HG02981 (cell line): ENCODE results near the gene HOXB4.

Experiments
- ATAC-seq: cut with Tn5 transposase; IDR thresholded peaks from one replicate; pipeline ENCODE4 v1.9.1; 2021; ENCODE audit warnings: mild to moderate bottlenecking, moderate library complexity; ENCODE audit not compliant: unreplicated experiment

Gene HOXB4

DNA sequence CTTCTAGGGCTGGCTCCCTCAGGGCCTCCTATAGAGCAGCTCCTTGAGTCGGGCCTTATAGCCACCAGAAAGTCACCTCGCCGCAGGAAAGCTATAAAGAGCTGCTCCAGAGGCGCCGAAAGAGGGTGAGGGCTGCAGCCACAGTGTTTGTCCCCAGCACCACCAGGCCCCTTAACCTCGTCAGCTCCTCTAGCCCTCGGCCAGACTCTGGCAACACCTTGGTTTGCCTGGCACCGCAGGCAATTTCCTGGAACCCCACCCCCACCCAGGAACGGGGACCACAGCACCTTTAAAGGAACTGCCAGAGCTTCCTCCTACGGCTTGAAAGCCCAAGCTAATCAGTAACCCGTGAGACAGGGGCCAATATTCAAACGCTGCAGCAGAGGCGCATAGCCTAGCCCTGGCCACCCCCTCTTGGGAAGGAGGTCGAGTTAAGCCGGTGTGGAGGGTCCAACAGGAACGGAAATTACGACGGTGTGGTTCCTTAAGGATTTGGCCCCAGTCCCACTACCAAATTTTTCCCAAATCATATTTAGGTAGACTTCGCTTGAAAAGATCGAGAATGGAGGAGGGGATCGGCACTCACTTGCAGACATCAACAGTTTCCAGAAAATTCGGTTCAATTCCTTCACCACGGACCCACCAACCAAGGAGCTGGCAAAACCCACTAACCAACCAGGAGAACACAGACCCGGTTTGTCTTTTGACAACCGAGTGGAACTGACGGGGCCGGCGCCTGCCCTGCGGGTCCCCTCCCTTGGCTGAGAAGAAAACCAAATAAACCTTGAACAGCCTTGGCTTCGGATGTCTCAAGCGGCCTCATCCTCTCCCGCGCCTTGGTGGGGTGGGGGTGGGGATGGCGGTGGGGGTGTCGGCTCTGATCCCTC, 23.6 kb upstream of the HOXB4 start:
- ATAC-seq = no peak

DNA sequence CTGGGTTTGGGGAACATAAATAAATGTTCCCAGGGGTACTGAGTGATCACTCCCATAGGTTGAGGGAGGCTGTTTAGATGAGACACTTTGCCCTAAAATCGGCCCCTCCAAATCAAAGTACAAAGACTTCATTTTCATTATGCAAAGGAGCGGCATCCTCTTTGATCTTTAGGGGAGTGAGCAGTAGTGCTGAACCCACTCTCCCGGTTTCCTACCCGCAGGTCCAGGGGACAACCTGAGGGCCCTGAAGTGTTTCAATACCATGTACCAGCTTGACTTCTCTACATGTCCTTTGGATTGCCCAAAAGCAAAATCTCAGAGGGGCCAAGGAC, 23.0 kb upstream of the HOXB4 start:
- no peak for ATAC-seq

DNA sequence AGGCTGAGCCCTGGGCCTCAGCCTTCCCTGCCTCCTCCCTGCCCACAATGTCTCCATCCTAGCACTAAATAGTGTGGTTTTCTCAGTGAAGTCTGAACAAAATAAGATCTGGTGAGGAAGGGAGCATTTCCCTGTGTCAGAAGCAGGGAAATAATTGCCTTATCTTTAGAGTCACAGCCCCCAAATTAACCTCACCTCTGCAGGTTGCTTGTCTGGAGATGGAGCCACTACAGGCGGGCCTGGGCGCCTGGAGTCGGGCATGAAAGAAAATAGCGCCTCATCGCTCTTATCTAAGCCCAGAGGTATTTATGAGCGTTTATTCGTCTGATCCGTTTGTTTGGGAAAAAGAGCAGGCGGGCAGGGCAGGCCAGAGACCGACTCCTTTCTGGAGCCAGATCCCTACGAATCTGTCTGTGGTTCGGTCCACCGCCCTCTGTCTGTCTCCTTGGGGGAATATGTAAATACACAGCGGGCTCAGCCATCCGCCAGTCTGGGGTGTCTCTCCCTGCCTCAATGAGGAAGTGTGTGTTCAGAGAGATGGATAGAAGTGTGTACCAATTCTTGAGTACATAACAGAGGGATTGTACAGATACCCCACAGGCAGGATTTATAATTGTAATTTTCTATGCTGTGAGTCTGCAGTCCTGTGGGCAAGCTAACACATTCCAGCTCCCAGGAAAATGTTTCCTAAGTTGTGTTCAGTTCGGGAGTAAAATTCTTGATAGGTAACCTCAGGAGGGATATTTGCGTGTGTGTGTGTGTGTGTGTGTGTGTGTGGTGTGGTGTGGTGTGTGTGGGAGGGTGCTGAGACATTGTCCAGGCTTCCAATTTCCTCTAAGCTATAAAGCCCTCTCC, 22.3 kb upstream of the HOXB4 start:
- ATAC-seq = no peak

DNA sequence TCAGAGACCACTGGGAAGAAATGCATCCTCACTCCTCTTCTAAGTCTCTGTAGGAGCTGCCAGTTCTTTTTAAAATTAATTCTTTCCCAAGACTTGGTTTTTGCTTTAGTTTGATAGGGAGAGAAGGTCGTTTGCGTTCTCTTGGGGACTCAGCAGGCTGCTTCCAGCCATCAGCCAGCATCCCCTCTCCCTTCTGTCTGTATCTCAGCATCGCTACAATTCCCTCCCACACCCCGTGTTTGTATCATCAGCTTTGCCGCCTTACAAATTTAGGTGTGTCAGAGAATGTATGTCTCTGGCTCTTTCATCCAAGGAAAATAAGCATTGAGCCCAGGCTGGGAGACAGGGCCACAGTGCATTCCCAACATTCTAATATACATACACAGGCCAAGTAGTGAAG, 21.2 kb upstream of the HOXB4 start:
- no peak for ATAC-seq

DNA sequence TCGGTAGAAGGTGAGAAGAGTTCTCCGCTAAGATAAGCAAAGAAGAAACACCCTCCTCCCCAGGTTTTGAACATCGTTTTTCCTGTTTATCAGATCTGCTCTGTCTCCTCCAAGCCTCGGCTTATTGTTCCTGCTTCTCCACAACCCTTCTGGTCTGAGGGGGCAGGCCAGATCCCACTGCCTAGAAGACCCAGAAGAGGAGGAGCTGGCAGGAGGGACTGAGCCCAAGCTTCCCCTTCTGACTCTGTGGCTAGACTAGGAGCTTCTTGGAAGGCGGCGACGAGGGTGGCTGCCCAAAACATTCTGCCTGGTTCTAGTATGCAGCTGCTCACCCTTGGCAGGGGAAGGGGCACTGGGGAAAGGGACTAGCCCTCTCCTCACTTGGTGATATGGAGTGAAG, 20.6 kb upstream of the HOXB4 start:
- ATAC-seq = no peak

DNA sequence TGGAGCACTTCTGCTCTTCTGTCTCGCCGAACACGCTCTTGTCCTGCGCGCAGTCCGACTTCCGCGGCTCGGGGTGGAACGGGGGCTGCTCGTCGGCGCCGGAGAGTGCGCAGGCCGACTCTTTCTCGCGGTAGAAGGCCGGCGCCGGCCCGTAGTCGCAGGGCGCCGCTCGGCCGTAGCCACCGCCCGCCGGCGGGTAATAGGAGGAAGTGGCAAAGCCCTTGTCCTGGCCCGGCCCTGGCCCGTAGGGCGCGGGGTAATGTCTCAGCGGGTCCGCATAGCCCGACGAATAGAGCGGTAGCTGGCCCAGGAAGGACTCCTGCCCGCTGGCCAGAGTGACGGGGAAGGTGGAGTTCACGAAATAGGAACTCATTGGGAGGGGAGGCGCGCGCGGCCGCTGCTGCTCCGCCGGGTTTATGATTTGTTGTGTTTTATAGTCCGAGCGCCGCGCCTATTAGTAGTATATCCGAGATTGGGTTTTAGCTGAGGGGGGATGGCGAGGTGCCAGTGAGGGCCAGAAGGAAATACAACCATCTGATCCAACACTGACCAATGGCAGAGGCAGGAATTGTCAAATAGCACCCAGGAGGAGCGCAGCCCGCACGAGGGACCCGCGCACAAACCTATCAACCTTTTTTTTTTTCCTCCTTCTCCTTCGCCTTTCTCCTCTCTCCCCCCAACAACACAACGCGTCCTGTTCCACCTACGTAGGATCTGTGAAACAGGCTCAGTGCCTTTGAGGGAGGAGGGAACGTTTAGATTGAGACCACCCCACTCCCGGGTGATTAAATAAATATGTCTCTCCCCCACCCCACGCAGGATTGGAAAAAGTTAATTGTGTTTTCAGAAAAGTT, 19.9 kb upstream of the HOXB4 start:
- ATAC-seq = no peak

DNA sequence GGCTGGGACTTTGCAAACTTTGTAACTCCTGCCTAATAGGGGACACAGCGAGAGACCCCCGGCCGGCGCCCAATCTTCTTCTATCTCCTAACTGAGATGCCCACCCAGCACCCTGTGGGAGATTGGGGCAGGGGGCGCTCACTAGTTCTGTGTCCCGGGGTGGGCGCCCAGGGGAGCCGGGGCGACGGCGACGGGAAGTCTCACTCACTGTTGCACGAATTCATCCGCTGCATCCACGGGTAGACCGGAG, 19.3 kb upstream of the HOXB4 start:
- ATAC-seq = no peak

DNA sequence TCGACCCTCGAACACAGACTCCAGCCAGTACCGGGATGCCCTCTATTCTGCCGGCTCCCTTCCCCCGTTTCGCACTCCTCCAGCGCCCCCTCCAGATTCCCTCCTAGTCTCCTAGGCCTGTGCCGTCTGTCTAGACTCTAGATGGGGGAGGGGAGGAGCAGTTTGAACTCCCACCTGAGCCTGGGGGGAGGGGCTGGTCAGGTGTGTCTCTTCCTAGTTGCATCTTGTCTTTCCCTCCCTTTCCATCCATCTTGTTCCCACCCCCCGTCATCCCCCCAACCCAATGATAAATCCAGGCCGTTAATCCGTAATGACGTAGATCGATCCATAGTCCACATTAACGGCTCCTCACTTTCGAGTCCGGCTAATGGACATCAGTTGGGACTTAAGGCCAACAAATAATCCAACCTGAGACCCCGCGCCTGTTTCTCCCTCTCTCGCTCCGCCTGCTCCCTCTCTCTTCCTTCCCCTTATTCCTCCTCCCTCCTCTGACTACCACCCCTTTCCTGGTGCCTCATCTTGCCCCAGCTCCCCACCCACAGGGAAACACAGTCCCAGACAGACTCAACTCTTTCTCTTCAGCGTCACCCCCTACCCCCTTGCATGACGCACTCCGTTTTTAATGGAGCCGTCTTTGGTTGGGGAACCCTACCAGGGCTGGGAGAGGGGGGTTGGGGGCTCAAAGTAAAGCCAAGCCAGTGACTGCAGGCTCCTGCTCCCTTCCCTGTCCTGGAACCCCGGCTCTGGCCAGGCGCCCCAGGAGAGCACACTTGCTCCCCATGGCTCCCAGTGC, 18.8 kb upstream of the HOXB4 start:
- no peak for ATAC-seq

DNA sequence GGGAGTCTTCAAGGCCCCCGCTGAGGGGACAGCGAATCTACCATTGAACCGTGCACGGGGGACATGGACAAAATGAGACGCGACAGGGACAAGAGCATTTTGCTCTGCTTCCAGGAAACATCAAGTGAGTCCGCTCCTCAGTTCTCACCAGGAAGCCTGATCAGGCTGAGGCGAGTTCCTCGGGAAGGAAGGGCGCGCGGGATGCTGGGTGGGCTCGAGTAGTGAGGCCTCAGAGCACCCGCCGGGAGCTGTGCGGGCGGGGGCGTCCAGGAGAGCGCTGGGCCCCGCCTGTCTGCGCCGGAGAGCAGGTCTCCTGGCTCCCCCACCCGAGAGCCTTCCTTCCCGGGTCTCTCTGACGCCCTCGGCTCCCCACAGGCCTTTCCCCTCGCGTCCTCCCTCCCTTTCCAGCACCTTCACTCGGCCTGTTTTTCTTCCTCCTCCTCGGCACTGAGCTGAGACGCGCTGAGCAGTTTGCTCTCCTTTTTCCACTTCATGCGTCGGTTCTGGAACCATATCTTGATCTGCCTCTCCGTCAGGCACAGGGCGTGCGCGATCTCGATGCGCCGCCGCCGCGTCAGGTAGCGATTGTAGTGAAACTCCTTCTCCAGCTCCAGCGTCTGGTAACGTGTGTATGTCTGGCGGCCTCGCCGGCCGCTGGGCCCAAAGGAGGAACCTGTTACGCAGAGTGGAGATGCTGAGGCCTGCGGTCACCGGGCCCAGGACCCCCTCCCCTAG, 18.0 kb upstream of the HOXB4 start:
- ATAC-seq = no peak

DNA sequence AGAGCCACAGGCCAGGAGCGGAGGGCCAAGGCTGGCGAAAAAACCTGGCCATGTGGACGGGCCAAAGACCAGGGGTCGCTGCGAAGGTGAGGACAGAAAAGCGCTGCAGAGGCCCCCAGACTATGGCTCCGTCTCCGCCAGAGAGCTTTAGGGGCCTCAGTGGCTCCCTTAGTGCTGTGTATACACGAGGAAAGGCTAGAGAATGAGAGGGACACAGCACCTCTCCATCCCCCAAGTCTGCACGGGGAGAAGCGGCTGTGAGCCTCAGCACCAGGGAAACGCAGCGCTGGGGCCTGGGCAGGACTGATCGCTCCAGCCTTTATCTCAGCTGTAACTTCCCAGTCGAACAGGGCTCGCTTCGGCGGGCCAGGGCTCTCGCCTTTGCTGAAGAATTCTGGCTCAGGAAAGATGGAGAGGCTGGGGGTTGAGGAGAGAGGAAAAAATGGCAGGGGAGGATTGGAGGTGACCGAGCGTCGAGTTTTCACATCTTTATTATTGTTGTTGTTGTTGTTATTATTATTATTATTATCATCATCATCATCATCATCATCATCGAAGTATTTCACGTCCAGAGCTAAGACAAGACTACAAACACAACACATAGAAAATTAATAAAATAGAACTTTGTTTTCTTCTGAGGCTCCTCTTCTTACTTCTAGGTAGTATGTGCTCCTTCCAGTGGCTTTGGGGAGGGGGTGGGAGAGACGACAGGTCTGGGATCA, 17.3 kb upstream of the HOXB4 start:
- no peak for ATAC-seq

DNA sequence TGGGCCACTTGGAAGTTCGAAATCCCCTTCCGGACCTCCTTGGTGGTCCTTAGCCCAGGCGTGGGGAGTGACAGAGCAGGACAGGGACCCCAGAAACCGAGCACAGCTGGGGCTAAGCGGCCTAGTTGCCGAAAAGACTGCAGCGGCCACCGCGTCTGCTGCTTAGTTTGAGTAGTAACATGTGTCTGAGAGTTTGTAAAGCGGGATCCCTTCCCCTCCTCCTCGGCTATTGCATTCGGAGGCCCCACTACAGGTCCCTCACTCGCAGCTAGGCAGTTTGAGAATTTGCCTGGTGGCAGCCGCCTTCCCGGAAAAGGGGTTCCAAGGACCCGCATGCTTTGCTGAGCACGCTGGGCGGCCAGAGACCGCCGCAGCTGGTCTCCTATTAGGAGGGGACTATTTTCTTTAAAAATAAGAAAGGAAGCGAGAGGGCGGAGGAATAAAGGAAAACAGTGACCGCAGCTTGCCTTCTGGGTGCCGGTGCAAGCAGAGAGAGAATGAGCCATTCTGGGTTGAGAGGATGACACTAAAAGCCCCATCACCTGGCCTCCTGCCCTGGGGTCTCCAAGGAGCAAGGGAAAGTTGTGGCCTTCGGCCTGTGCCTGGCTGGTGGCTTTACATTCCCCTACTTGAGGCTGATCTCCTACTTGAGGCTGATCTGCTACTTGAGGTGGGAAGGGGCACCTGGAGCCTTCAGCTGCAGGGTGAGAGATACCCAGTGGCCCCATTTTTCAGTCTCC, 16.6 kb upstream of the HOXB4 start:
- no peak for ATAC-seq

DNA sequence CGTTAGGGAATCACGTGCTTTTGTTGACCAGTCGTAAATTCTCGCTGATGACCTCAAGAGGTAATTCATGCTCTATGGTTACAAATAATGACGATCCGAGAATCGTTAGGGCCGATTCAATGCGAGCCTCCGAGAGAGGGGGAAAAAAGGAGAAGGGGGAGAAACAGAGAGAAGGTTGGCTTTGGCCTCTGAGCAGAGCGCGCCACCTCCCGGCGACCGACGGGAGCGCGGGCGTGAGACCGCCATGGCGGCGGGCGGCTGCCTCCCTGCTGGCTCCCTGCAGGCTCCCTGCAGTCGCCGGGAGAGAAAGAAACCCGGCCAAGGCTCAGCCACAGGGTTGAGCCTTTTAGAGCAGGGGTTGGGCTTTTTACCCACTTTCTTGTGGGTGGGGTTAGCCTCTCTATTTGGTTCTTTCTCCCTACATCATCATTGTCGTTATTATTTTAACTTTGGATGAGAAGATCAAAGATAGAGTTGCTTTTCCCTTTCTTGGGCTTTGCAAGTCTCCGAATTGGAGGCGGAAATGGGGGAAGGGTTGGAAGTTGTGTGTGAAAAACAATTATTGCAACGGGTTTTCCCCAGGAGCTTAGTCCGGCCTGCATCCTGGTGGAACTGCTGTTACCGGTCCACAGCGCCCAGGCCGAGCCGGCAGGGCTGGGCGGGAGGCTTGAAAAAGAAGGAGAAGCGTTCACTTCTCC, 15.8 kb upstream of the HOXB4 start:
- no peak for ATAC-seq

DNA sequence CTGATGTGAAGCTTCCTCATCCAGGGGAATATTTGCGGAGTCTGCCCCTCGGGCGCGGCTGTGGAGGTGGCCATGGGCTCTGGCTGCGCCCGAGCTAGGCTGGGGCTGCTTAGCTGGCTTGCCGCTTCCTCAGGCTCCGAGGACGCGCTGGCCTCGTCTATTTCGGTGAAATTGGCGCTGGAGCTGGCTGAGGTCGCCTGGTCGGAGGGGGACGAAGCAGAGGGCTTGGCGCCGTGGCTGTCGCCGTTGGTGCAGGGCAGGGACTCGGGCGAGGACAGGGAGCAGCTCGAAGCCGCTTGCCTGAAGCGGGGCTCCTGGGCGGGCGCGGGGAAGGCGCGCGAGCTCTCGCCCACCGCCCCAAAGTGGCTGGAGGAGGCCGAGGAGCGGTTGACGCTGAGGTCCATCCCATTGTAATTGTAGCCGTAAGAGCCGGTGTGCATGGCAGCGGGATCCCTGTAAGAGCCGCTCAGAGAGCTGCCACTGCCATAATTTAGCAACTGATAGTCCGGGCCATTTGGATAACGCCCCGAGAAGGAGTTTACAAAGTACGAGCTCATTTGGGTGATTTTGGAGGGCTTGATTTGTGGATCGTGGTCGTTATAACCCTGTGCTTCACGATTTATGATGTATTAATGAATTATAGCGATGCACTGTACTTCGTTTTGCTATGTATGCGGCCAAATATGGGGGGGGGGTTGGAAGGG, 15.1 kb upstream of the HOXB4 start, which contains the start of gene HOXB5:
Gene HOXB5, minus strand, starts transcription at position 654 of the 704 bp plus-strand sequence. Its CDS starts 97 bp downstream, at position 557.
- ATAC-seq = no peak

DNA sequence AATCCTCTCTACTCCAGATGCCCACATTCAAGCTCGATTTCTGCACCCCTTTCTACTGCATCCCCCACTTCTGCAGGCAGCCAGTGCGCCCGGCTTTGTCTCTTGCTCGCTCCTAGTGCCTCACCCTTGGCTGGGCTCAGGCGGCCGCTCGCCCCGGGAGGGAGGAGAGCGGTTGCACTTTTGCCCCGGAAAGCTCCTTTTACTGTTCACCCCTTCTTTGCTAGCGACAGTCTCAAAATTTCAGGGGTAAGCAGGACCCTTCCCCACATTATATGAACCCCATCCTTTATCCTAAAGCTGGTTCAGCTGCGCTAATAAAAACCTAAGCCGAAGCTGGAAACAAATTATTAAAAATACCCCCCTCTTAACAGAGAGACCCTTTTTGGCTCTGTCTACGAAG, 14.4 kb upstream of the HOXB4 start:
- no peak for ATAC-seq

DNA sequence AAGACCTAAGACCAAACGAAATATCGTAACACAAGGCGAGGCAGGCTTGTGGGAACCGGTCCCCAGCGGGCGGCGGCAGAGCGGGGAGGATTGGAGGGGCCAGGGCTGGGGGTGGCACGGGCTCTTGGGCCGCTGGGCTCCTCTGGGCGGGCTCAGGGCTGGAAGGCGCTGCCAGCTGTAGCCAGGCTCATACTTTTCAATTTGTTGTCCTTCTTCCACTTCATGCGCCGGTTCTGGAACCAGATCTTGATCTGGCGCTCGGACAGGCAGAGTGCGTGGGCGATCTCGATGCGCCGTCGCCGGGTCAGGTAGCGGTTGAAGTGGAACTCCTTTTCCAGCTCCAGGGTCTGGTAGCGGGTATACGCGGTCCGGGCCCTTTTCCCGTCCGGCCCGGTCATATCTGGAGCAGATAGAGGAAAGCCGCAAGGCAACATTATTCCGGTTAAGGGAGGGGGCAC, 13.9 kb upstream of the HOXB4 start:
- no peak for ATAC-seq

DNA sequence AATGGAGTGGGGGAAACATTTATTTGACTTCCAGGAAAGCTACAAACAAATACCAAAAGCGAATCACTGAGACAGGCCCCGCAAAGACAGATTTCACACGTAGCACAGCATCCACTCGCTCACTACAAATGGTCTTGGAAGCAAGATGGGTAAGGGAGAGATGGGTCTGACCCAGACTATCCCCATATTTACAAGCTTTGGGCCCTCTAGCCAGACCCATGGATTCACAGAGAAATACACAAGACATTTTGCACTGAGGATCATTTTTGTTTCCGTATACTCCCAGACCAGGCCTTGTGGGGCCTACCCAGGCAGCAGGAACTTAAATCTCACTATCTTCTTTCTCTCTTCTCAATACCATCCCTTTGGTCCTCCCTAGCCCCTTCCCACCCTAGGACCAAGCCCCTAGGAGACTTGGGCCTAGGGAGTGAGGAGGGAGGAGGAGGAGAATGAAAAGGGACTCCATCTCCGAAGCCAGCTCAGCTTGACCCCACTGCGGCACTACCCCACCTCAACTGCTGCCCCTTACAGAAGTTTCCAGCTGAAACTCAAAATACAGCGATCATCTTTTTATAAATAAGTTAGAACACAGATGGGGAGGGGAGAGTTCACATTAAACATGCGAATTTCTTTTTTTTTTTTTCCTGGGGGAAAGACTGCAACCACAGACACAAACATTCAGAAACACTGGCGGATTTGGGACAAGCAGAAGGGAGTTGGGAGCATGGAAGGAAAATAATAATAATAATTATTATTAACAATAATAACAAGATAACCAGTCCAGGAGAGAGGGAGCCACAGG, 13.3 kb upstream of the HOXB4 start:
- ATAC-seq = no peak
